ENCODE measurements around the gene LRRC26.

Gene LRRC26

DNA sequence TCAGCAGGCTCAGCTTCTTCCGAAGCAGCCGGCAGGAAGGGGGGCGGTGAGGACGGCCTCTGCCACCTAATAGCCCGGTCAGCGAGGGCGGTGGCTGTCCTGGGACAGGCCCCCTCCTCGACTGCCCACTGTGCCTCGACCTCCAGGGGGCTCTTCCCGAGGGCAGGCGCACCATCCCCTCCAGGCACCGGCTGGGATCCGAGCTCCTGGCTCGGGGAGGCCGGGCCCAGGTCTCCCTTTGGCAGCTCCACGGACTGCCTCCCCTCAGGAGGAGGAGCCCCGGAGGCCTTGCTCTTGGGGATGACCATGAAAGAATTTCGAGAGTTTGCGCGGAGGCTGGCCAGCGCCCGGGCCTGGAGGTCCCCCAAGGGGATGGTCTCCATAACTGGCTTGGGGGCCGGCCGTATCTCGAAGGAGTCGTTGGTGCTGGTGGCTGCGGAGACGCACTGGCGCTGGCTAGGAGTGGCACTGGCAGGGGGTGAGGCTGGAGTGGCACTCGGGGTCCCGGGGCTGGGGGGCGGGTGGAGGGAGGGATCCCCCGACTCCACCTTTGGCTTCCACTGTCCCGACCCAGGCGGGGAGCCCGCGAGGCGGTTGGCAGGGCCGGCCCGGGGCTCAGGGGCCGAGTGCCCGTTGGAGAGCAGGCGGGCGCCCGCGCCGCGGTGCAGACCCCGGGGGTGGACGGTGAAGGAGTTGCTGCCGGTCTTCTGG lies 29.7 kb upstream of the LRRC26 start:
- no peak for DNase-seq (ENCODE audit: extremely low read depth in 1 of 2, low read depth in 1 of 2)

DNA sequence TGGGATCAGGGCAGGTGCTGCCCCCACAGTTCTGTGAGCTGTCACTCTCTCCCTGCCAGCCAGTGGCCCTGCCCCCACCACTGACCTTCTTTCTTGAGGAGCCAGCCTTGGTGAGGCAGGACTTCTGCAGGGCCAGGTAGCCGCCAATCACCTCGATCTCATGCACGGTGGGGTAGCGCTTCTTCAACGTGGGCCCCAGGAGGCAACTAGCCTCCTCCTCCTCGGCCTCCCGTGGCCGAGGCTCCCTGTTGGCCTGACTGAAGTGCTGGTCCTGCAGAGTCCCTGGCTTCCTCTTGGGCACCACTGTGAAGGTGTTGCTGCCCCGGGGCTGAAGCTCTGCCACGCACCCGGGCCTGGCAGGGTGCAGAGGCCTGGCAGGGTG lies 29.0 kb upstream of the LRRC26 start:
- no peak for DNase-seq (ENCODE audit: extremely low read depth in 1 of 2, low read depth in 1 of 2)

DNA sequence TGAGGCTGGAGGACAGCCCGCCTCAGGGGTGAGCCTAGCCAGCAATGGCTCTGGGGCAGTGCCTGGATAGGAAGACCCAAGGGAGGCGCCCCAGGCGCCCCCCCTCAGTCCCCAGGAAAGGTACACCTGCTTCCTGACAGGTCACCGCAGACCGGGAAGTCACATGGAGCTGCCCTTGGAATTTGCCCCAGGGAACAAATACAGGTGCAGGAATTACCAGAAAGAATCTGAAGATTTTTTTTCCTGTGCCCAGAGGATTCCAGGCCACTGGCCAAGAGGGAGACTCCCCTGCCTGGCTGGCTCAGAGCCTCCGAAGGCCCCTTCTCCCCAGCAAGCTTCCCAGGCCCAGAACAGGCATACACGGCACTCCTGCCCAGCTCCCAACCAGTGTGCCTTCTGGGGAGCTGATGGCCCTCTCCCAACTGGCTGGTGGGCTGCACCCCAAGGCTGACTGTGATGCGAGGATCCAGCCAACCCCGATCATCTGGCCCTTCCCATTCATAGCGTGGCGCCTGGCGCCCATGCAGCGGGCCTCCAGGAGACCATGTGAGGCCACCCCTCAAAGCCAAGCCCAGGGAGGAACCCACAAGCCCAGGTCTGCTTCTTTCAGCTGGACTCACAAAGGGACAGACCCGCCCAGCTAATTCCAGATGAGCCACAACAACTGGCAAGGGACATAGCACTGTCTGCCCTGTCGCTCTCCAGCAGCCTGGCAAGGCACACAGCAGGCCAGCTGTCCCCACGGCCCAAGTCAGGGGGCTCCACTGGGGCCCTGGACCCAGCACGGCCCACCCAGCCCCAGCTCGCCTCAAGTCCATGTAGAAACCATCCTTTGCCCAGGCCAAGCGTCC lies 28.4 kb upstream of the LRRC26 start:
- no peak for DNase-seq (ENCODE audit: extremely low read depth in 1 of 2, low read depth in 1 of 2)

DNA sequence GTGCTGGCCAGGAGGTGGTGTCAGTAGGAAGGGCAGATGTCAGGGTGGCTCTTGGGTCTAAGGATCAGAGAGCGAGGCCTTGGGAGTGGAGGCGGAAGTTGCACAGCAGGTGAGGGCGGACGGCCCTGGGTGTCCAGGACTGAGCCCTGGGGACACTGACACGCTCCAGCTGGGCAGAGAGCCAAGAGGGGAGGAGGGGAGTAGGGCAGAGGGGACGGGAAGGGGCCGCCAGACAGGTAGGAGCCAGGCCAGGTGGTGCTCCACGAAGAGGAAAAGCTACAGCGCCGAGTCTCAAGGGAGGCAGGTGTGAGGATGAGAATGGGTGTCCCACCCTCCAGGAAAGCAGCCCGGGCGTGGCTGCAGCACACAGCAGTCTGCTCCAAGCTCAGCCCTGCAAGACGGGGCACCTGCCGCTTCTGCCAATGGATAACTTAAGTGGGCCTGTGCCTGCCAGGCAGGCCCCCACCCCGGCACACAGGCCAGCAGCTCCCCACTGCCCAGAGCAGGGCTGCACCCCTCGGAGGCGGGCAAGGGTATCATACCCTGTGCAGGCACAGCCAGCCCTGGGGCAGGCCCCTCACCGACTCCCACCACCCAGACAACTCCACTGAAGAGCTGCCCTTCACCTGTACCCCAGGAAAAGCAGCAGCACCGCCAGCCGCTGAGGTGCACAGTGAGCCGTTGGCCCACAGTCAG lies 25.8 kb upstream of the LRRC26 start:
- no peak for DNase-seq (ENCODE audit: extremely low read depth in 1 of 2, low read depth in 1 of 2)

DNA sequence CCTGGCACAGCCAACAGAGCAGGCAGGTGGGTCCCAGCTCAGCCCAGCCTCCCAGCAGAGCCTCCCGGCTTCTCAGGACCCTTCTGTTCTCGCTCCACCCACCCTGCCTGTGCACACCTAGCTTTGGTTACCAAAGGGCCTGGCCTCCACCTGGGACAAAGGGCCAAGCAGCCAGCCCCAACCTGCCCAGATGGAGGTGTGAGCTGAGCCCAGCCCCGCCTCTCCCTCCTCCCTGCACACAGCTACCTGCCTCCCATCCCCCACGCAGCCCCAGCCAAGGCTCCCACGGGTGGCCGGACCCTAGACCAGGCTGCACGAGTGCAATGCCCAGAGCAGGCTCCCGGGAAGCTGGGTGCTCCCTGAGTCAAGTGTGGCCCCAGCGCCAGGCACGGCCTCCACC lies 25.1 kb upstream of the LRRC26 start:
- no peak for DNase-seq (ENCODE audit: extremely low read depth in 1 of 2, low read depth in 1 of 2)

DNA sequence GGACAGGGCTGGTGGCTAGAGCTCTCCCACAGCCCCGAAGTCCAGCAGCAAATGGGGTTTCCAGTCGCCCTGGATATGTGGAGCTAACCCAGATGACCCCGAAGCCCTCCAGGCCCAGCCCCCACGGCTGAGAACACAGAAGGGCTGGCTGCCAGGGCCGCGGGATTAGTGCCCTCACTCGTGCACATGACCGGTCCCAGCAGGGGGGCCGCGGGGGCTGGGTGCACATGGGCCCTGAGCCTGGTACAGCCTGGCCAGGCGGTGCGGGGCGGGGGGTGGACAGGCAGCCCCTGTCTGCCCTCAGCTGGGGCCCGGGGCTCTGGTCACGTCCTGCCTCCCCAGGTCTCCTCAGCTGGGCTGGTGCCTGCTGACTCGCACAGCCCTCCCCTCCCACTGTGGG lies 24.5 kb upstream of the LRRC26 start:
- DNase-seq (ENCODE audit: extremely low read depth in 1 of 2, low read depth in 1 of 2): no peak

DNA sequence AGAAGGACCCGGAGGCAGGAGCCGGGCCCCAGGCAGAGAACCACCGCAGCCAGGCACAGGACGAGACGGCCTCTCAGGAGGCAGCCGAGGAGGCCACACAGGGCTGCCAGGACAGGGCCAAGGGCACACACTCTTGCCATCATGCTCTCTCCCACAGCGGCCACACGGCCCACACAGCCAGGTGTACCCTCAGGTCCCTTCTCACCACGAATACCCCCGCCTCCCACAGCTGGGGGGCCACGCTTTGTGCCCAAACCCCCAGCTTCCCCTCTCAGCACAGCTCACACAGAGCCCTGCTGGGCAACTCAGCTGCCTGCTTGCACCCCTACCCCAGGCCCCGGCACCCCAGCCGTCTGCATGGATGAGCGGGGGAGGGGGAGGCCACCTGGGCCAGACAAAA lies 23.9 kb upstream of the LRRC26 start:
- no peak for DNase-seq (ENCODE audit: extremely low read depth in 1 of 2, low read depth in 1 of 2)

DNA sequence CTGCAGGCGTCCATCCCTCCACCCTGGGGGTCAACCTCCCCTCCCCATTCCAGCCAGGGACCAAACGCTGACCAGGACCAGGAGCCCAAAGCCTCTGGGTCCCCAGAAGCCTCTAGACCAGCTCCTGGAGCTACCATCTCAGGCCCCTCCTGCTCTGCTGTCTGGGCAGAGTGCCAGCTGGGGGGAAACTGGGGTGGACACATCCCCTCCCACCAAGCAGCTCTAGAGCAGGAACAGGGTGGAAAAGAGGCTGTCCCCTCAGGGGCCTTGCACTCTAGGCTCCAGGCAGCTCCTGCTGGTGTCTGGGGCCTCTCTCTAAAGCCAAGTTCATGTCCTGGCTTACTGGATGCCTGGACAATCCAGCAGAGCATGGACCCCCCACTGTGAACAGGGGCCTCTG lies 23.0 kb upstream of the LRRC26 start:
- DNase-seq (ENCODE audit: extremely low read depth in 1 of 2, low read depth in 1 of 2): no peak

DNA sequence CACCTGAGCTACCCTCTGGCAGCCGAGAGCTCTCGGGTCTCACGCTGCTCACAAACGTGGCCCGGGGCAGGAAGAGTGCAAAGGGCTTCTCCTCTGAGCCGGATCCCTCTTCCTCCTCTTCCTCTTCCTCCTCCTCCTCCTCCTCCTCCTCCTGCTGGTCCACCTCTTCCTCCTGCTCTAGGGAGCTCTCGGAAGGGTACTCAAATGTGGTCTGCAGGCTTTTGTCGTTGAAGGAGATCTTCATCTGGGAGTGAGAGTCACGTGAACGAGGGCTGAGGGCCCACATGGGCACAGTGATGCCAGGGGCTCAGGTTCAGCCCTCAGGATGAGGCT lies 22.6 kb upstream of the LRRC26 start:
- no peak for DNase-seq (ENCODE audit: extremely low read depth in 1 of 2, low read depth in 1 of 2)

DNA sequence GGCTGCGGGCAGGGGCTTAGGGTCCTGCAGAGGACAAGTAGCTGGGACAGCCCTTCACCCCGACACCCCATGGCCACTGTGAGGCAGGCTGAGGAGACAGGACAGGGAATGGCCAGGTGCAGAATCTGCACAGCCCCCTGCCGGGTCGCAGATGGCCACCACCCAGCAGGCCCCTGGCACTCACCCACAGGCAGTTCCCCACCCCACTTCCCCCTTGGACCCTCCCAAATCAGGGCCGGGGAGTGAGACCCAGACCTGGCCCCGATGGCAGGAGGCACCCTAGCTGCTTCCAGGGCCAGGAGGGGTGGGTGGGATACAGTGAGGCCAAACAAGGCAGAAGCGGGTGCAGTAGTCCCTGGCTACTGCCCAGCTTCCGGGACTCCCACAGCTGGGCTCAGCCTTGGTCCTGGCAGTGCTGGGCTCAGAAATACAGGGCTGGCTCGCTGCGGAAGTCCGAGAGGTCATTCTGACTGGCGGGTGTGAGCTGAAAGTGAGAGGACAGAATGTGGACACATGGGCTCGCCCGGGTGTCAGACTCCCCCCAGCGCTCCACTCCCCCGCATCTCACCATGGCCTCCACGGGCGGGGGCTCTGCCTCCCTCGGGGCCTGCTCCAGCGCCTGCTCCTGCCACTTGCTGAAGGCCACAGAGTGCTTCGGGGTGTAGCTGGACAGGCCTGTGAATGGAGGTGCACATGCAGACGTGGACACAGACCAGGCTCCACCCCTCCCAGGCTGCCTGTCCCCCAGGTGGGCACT lies 22.0 kb upstream of the LRRC26 start:
- DNase-seq (ENCODE audit: extremely low read depth in 1 of 2, low read depth in 1 of 2): no peak

DNA sequence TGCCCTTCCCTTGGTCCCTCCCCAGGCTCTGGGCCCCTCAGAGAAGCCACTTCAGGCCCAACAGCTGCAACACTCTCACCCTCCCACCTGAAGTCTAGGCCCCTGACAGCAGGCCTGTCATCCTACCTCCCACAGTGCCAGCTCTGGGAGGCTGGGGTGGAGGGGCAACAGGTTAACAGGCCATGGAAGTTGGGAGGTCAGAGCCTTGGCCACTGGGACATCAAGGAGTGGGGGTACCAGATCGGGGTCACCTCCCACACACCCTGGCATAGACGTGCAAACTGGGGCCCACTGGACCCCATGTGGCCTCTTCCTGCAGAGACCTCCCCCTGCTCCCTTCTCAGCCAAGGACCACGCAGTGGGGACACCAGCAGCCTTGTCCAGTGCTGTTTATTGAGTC lies 21.4 kb upstream of the LRRC26 start:
- no peak for DNase-seq (ENCODE audit: extremely low read depth in 1 of 2, low read depth in 1 of 2)

DNA sequence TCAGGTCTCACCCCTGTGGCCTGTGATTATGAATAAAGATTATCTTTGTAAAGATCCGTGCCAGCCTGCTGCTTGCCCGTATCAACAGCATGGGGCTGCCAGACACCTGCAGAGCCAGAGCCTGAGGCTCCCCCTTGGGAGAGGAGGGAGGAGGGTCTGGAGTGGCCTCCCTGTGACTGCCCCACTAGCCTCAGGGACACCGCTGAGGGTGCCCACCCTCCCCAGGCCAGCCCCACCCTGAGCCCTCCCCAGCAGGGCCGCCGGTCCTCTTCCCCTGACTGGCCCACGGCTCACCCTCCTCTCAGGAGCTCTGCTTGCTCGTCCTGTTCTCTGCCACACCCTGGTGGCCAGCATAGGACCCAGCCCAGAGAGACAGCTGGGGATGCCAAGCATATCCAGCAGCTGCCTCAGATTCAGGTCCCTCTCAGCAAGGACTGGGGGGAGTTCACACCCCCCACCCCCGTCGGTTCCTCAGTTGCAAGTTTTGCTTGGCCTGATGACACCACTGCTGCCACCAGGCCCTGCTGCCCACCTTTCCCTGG lies 20.5 kb upstream of the LRRC26 start:
- DNase-seq (ENCODE audit: extremely low read depth in 1 of 2, low read depth in 1 of 2): no peak

DNA sequence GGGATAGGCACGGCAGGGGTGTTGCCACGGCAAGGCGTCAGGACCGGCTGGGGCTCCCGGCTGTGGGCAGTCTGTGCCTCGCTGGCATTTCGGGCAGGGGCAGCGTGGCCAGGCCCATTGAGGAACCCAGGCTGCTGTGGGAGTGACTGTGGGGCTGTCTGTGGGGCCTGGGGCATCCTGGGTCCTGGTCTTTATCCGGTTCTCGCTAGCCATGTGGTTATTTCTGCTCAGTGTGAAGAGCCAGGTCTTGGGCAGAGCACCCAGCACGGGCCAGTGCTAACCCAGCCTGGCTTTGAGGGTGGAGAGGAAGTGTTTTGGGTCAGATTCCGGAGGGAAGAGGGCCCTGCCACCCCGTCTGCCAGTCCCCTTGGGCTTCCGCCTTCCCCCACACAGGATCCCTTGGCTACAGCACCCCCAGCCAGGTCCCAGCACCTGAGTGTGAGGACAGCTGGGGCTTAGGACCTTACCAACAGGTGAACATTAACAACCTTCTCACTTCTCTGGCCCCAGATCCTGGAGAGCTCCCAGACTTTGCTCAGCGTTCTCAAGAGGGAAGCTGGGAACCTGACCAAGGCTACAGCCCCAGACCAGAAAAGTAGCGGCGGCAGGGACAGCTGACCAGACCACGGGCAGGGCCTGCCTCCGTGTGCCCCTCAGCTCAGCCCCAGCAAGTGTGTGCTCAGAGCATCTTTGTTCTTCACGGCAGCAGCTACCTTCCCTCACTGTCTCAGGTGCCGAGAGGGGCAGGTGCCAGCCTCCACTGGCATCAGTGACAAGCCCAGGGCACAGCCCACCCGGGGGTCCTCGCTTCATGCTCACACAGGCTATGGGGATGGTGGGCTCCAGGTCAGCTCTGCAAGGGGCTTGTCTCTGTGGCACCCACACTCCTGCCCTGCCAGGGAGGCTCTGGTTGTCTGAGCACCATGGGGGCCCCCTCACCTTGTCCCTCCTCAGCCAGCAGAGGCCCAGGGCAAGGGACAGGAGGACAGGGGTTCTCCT lies 19.7 kb upstream of the LRRC26 start:
- DNase-seq (ENCODE audit: extremely low read depth in 1 of 2, low read depth in 1 of 2): no peak

DNA sequence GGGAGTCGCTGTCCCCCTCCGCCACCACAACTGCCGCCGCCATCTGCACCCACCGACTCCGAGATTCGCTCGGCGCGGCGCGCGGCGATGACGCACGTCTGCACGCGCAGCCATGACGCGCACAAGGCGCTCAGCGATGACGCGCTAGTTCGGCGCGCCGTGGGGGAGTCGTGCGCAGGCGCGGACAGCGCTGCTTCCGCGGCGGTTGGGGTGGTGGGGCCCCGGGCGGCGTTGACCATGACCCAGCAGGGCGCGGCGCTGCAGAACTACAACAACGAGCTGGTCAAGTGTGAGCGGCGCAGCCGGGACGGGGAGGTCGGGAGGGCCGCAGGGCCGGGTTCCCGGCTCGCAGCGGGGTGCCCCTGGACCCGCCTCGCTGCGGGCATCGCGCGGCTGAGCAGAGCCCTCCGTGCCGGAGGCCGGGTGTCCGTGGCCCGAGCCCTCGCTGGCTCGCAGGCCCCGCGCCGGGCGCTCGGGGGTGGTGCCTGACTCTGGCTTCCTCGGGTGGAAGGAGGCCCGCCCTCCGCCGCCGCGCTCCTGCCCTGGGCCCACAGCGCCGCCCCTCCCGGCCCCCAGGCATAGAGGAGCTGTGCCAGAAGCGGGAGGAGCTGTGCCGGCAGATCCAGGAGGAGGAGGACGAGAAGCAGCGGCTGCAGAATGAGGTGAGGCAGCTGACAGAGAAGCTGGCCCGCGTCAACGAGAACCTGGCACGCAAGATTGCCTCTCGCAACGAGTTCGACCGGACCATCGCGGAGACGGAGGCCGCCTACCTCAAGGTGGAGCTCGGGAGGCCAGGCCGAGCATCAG lies 18.8 kb upstream of the LRRC26 start, which contains the start of the genes ANAPC2 and SSNA1:
TSS of gene ANAPC2 (minus strand) at position 71 of the 807 bp plus-strand sequence. CDS start at position 43, 28 bp downstream.
TSS of gene SSNA1 (plus strand) at position 187 of the 807 bp plus-strand sequence. CDS start at position 238, 51 bp downstream.
- peak; percentile 68 to 95 for DNase-seq (ENCODE audit: extremely low read depth in 1 of 2, low read depth in 1 of 2)

DNA sequence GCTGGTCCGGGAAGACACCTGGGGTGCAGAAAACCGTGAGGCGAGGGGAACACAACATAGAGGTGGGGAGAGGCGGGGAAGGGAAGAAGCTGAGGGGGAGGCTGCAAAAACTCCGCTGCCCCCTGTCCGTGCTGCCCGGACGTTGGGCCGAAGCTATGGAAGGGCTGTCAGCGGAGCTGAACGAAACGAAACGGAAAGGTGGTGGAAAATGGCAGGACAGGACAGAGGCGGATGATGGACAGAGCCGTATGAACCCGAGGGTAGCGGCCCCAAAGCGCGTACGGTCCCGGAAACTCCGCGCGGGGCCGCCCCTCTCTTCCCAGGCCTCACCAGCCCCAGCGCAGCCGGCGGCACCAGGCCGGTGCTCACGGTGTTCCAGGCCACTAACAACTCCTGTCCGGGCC lies 18.2 kb upstream of the LRRC26 start:
- DNase-seq (ENCODE audit: extremely low read depth in 1 of 2, low read depth in 1 of 2): no peak

DNA sequence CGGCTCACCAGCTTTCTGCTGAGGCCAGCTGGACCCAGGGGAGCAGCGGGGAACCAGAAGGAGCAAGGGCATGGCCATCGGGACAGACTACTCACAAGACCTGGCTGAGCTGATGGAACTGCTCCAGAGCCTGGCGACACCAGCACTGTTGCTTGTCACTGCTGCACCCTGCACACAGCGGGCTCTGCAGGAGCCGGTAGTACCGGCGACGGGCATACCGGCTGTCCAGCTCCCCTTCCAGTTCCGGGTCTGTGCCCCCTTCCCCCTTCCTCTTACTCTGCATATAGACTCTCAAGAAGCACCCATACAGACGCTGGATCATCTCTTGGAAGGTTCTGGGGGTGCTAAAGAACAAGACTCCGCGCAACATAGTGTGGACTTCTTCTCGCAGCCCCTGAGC lies 17.5 kb upstream of the LRRC26 start:
- no peak for DNase-seq (ENCODE audit: extremely low read depth in 1 of 2, low read depth in 1 of 2)

DNA sequence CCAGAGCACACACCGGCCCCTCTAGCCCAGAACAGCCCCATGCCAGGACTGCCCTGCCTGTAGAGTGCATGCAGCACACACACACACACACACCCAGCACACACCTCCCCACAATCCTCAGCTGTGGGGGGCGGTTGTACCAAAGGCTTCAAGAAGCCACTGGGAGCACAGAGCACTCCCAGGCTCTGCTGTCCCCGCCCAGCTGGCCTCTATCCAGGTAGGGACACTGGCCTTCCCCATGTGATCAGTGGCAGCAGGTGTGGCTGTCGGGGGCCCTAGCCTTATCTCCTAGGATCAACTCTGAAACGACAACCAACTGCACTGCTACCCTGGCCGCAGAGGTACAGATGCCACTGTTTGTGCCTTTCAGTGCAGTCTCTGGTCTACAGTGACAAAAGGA lies 16.5 kb upstream of the LRRC26 start:
- DNase-seq (ENCODE audit: extremely low read depth in 1 of 2, low read depth in 1 of 2): no peak

DNA sequence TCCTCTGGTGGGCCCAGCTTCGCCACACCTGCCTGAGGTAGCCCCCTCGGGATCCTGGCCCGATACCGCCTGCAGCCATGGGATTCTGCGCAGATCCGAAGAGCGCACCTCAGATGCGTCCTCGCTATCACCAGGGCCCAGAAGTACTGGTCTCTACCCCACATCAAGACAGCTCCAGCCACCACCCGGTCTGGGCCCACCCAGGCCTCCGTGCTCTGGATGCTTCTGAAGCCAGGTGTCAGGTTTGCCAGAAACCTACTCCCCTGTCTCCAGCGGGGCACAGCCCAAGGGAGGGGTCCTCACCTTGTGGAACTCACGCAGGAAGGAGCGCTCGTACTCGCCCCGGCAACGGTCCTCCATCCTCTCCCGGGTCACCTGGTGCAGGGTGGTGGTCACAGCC lies 16.1 kb upstream of the LRRC26 start:
- DNase-seq (ENCODE audit: extremely low read depth in 1 of 2, low read depth in 1 of 2): no peak

Data from activated CD8-positive, alpha-beta memory T cell treated with anti-CD3 and anti-CD28 coated beads for 1 hour (primary cell).